Body of pancreas (tissue), 4 donors: ENCODE data around the gene FOXD4L6. TPM values are rescaled to one million over a fixed set of nuclear protein-coding genes. Genes with fewer than 3 reads are reported as not detected.
"Not testable (repeated sequence)": the region's sequence is repeated elsewhere in the genome, so short reads cannot be mapped to it uniquely, and the experiment has no call there.

ENCODE experiments used
- ATAC-seq: fragments of 150-250 bp; one replicate; pipeline ENCODE4 v1.9.1; 2016
- DNase-seq, 4 donors: peaks; one replicate each; pipeline ENCODE4 v3.0.0-alpha.2; 2019
- H3K27ac ChIP-seq, 4 donors: fragments of 200-600 bp; sonication (generic); 1 replicate in 3 of 4; 2 replicates in 1 of 4; pipeline versions ENCODE4 v1.5.1 to v1.6.1; 2016 to 2019; ENCODE audit warnings: mild to moderate bottlenecking in 1 of 4, mixed read lengths in 1 of 4, moderate library complexity in 1 of 4
- H3K27me3 ChIP-seq, 2 donors: fragments of 200-600 bp; sonication (generic); one replicate each; pipeline ENCODE4 v1.6.0; 2016; ENCODE audit warnings: mild to moderate bottlenecking in 1 of 2
- H3K36me3 ChIP-seq, 2 donors: fragments of 200-600 bp; sonication (generic); replicated peaks in 1 of 2; 2 replicates each; pipeline ENCODE4 v1.5.1; 2016; ENCODE audit warnings: low read depth in 2 of 2; ENCODE audit not compliant: insufficient read depth in 1 of 2
- H3K4me1 ChIP-seq: fragments of 200-600 bp; sonication (generic); one replicate; pipeline ENCODE4 v1.6.0; 2016
- H3K4me3 ChIP-seq, 2 donors: fragments of 200-600 bp; sonication (generic); 1 replicate in 1 of 2; 2 replicates in 1 of 2; pipeline ENCODE4 v1.5.1; 2016 to 2019
- H3K9me3 ChIP-seq, 3 donors: fragments of 200-600 bp; sonication (generic); 1 replicate in 2 of 3; 2 replicates in 1 of 3; pipeline ENCODE4 v1.5.1; 2016
- WGBS, 2 donors: methylation state at CpG; one replicate each; pipeline ENCODE4 v1.1.5; 2017; 5-methylcytosine and 5-hydroxymethylcytosine counted together
- intact Hi-C: fragments of 100-400 bp; cut with DNase I; formaldehyde crosslinking; loops from one replicate; pipeline ENCODE4 v1.15.1; 2023
- total RNA-seq, 2 donors: library from RNA; depleted of rRNA; stranded (reverse); fragments of >200 nt; gene quantifications; one replicate each; pipeline ENCODE4 v1.1.0, GENCODE V29; 2016

The FOXD4L6 gene
- total RNA-seq, 2 donors from 2014 or later, result not detected

DNA sequence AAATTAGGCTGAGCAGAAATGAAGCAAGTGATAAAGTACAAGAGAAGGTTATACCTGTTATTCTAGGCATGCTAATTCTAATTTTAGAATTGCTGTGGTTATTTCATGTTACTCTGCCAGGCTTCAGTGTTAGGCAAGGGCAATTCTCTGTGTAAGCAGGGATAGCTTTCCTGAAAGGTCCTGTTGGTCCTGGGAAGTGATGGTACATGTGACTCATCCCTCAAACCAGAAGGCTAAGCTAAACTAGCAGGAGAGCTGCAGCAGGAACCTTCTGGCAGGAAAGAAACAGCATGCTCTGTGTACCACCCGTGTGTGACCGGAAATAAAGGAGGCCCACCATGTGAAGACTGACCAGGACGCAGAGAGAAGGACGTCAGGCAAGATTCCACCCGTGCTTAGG is 8.8 kb downstream of the FOXD4L6 start:
- H3K4me1 ChIP-seq, H3K36me3 ChIP-seq, H3K4me3 ChIP-seq, H3K27me3 ChIP-seq, H3K27ac ChIP-seq, ATAC-seq, H3K9me3 ChIP-seq, DNase-seq, intact Hi-C loops: not testable (repeated sequence)
- WGBS, 2 donors, result no CpG with 5 or more reads among the region's 5 CpGs

DNA sequence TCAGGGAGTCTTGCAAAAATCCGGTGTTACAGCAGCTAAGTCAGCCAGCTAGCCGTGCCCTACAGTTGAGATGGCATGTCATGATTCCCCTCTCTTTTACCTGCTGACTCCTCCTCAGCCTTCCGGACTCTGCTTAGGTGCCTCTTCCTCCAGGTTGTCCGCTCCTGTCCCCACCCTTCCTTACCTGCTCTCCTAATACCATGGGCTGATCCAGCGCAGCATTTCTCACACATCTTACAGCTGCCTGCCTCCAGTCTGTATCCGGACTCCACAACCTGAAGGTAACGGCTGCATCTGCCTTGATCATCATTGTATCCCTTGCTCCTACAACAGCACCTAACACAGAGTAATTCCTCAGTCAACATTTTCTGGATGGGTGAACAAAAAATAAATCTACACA is 9.2 kb downstream of the FOXD4L6 start:
- H3K4me1 ChIP-seq, H3K27me3 ChIP-seq, DNase-seq, intact Hi-C loops, ATAC-seq, H3K27ac ChIP-seq, H3K9me3 ChIP-seq, H3K36me3 ChIP-seq, H3K4me3 ChIP-seq: not testable (repeated sequence)
- 30 to 35% methylated on average over 7 of the region's 7 CpGs for WGBS, 2 donors

DNA sequence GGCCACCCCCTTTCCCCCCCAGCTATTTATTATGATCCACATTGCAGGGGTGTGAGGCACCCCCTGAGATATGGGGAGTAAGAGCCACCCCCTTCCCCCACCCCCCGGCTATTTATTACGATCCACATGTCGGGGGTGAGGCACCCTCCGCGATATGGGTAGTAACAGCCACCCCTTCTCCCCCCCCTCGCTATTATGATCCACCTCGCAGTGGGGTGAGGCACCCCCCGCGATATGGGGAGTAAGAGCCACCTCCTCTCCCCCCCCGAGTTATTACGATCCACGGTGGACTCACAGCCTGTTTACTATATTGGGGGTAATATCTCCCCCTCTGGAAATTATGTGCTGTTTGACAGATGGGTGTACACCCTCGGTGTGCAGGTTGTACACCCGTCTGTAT is 15.1 kb downstream of the FOXD4L6 start:
- not testable (repeated sequence) for ATAC-seq, DNase-seq
- WGBS, 2 donors, result 17% methylated on average over 1 of the region's 14 CpGs; no CpG with 5 or more reads in 1 of the 2 donors

DNA sequence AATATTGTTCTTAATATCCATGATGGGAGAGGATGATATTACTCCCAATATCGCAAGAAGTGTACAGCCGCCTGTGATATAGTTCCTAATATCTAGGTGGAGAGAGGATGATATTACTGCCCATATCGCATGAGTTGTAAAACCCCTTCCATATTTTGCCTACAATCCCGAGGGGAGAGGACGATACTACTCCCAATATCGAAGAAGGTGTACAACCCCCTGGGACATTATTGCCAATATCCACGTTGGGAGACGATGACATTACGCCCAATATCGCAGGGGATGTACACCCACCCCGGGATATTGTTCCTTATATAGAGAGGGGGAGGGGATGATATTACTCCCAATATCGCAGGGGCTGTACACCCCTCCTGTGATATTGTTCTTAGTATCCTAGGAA is 17.1 kb downstream of the FOXD4L6 start:
- WGBS, 2 donors, result 57 to 77% methylated on average over 11 to 12 of the region's 12 CpGs
- DNase-seq, H3K4me3 ChIP-seq, H3K36me3 ChIP-seq, H3K27me3 ChIP-seq, ATAC-seq, H3K9me3 ChIP-seq, H3K27ac ChIP-seq, H3K4me1 ChIP-seq, intact Hi-C loops: not testable (repeated sequence)

More for the DNA sequence above, 15.1 kb downstream of the FOXD4L6 start:
- H3K27me3 ChIP-seq, H3K9me3 ChIP-seq, H3K27ac ChIP-seq, H3K4me1 ChIP-seq, H3K36me3 ChIP-seq, intact Hi-C loops, H3K4me3 ChIP-seq: not testable (repeated sequence)

DNA sequence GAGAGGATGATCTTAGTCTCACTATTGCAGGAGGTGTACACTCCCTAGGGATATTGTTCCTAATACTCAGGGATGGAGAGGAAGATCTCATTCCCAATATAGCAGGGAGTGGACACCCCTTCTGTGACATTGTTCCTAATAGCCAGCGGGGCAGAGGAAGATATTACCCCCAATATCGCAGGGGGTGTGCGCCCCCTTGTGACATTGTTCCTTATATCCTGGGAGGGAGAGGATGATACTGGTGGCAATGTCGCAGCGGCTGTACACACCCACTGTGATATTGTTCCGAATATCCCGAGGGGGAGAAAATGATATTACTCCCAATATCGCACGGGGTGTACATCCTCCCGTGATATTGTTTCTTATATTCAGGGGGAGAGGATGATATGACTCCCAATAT is 17.6 kb downstream of the FOXD4L6 start:
- H3K4me1 ChIP-seq, H3K4me3 ChIP-seq, H3K27ac ChIP-seq, H3K9me3 ChIP-seq, DNase-seq, intact Hi-C loops, H3K36me3 ChIP-seq, ATAC-seq, H3K27me3 ChIP-seq: not testable (repeated sequence)
- 37 to 52% methylated on average over 10 of the region's 10 CpGs for WGBS, 2 donors

DNA sequence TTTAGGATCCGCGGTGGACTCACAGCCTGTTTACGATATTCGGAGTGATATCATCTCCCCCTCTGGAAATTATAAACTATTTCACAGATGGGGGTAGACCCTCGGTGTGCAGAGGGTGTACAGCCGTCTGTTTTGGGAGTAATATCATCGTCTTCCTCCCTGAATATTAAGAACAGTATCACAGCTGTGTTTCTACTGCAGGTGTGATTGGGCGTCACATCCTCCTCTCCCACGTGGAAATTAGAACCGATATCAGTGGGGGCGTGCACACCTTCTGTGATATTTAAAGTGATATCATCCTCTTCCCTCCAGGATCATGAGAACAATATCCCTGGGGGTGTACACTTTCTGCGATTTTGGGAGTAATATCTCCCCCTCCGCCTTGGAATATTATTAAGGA is 19.2 kb downstream of the FOXD4L6 start:
- H3K36me3 ChIP-seq, H3K27ac ChIP-seq, DNase-seq, H3K9me3 ChIP-seq, ATAC-seq, intact Hi-C loops, H3K27me3 ChIP-seq, H3K4me1 ChIP-seq, H3K4me3 ChIP-seq: not testable (repeated sequence)
- 19 to 23% methylated on average over 4 to 6 of the region's 13 CpGs for WGBS, 2 donors

DNA sequence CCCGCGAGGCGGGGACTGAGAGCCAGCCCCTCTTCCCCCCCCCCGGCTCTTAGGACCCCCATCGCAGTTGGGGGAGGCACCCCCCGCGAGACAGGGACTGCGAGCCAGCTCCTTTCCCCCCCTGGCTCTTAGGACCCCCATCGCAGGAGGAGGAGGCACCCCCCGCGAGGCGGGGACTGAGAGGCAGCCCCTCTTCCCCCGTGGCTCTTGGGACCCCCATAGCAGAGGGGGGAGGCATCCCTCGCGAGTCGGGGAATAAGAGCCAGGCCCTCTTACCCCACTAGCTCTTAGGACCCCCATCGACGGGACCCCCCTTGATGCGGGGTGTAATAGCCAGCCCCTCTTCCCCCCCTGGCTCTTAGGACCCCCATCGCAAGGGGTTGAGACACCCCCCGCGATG is 19.7 kb downstream of the FOXD4L6 start:
- H3K4me3 ChIP-seq, ATAC-seq, DNase-seq, H3K36me3 ChIP-seq, H3K4me1 ChIP-seq, intact Hi-C loops, H3K27ac ChIP-seq, H3K27me3 ChIP-seq, H3K9me3 ChIP-seq: not testable (repeated sequence)
- no CpG with 5 or more reads among the region's 22 CpGs for WGBS, 2 donors

DNA sequence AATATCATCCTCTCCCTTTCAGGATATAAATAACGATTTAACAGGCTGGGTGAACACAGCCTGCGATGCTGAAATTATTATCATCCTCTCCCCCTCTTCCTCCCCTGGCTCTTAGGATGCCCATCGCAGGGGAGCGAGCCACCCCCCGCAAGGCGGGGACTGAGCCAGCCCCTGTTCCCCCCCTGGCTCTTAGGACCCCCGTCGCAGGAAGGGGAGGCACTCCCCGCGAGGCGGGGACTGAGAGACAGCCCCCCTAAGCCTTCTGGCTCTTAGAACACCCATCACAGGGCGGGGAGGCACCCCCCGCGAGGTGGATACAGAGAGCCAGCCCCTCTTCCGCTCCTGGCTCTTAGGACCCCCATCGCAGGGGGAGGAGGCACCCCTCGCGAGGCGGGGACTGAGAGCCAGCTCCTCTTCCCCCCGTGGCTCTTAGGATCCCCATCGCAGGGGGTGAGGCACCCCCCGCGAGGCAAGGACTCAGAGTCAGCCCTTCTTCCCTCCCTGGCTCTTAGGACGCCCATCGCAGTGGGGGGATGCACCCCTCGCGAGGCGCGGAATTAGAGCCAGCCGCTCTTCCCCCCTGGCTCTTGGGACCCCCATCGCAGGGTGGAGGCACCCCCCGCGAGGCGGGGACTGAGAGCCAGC is 21.9 kb downstream of the FOXD4L6 start:
- DNase-seq, H3K9me3 ChIP-seq, H3K27ac ChIP-seq, intact Hi-C loops, ATAC-seq, H3K4me1 ChIP-seq, H3K4me3 ChIP-seq, H3K27me3 ChIP-seq, H3K36me3 ChIP-seq: not testable (repeated sequence)
- 5 to 13% methylated on average over 3 to 10 of the region's 34 CpGs for WGBS, 2 donors

DNA sequence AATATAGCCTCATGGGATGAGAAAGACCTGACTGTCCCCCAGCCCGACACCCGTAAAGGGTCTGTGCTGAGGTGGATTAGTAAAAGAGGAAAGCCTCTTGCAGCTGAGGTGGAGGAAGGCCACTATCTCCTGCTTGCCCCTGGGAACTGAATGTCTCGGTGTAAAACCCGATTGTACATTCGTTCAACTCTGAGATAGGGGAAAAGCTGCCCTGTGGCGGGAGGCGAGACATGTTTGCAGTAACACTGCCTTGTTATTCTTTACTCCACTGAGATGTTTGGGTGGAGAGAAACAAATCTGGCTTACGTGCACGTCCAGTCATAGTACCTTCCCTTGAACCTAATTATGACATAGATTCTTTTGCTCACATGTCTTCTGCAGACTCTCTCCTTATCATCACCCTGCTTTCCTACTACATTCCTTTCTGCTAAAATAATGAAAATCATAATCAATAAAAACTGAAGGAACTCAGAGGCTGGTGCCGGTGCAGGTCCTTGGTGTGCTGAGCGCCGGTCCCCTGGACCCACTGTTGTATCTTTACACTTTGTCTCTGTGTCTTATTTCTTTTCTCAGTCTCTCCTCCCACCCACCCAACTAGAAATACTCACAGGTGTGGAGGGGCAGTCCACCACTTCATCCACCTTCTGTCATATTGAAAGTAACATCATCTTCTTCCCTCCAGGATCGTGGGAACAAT is 22.8 kb downstream of the FOXD4L6 start:
- H3K36me3 ChIP-seq, intact Hi-C loops, DNase-seq, H3K27ac ChIP-seq, H3K4me3 ChIP-seq, ATAC-seq, H3K4me1 ChIP-seq, H3K27me3 ChIP-seq, H3K9me3 ChIP-seq: not testable (repeated sequence)
- 26 to 41% methylated on average over 8 to 10 of the region's 13 CpGs for WGBS, 2 donors

DNA sequence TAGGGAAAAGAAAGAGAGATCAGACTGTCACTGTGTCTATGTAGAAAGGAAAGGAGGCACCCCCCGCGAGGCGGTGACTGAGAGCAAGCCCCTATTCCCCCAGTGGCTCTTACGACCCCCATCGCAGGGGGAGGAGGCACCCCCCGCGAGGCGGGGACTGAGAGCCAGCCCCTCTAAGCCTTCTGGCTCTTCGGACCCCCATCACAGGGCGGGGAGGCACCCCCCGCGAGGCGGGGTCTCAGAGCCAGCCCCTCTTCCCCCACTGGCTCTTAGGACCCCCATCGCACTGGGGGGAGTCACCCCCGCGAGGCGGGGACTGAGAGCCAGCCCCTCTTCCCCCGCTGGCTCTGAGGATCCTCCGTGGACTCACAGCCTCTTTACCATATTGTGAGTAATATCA is 23.9 kb downstream of the FOXD4L6 start:
- intact Hi-C loops, H3K36me3 ChIP-seq, ATAC-seq, H3K4me1 ChIP-seq, DNase-seq, H3K27ac ChIP-seq, H3K4me3 ChIP-seq, H3K9me3 ChIP-seq, H3K27me3 ChIP-seq: not testable (repeated sequence)
- 29 to 31% methylated on average over 2 to 7 of the region's 19 CpGs for WGBS, 2 donors

DNA sequence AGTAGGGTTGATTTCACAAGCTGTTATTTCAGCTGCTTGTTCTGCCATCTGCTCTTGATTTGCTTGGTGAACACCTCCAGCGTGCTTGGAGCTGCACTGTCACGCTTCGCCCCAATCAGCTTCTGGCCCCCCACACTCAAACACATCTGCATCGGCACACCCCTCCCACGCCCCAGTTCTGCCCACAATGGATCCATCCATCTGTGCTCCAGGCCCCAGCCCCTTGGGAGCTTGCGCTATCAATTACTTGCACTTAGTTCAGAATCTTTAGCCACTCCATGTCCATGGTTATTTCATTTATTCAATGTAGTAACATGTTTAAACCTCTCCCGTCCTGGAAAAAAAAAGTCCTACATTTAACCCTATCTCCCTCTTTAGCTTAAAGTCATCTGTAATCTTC is 28.0 kb downstream of the FOXD4L6 start:
- ATAC-seq, H3K27me3 ChIP-seq, H3K4me1 ChIP-seq, H3K4me3 ChIP-seq, H3K9me3 ChIP-seq, H3K36me3 ChIP-seq, H3K27ac ChIP-seq, intact Hi-C loops, DNase-seq: not testable (repeated sequence)
- 63 to 68% methylated on average over 7 of the region's 7 CpGs for WGBS, 2 donors

DNA sequence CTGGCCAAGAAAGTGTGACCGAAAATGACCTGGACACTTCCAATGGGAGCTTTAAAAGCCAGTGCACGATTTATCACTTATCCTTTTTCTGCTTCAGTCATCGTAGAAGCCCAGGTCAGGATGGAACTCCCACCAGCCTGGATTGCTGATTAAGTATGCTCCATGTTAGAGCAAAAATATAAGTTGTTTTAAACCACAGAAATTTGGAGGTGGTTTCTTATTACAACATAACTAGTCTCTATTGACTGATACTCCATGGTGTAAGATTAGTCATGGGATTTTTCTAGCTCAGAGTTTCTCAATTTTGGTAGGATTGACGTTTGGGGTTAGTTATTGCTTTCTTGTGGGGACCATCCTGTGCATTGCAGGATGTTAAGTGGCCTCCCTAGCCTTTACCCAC is 29.7 kb downstream of the FOXD4L6 start:
- H3K36me3 ChIP-seq, H3K9me3 ChIP-seq, ATAC-seq, H3K27ac ChIP-seq, H3K4me1 ChIP-seq, DNase-seq, H3K4me3 ChIP-seq, intact Hi-C loops, H3K27me3 ChIP-seq: not testable (repeated sequence)
- 37 to 43% methylated on average over 4 of the region's 4 CpGs for WGBS, 2 donors
